ENCODE measurements around the gene PITPNC1.
A peak's percentile ranks its signal among the peaks of the same experiment; 100 is the strongest.
"Not testable (repeated sequence)": the region's sequence is repeated elsewhere in the genome, so short reads cannot be mapped to it uniquely, and the experiment has no call there.

Gene PITPNC1

GRCh38 chr17:67372751-67373150 lies 4.3 kb upstream of the PITPNC1 start:
- DNase-seq: no peak

- DNase-seq: peak; percentile 86
Observed at GRCh38 chr17:67374329-67375053, 2.6 kb upstream of the PITPNC1 start.

GRCh38 chr17:67375054-67375427 lies 2.0 kb upstream of the PITPNC1 start:
- no peak for DNase-seq

- DNase-seq: no peak
Observed at GRCh38 chr17:67375716-67376115, 1.4 kb upstream of the PITPNC1 start.

GRCh38 chr17:67376415-67376736 lies 705 bp upstream of the PITPNC1 start:
- DNase-seq: no peak

- DNase-seq: peak; percentile 43
Observed at GRCh38 chr17:67377488-67378453, 690 bp downstream of the PITPNC1 start.

- peak; percentile 76 for DNase-seq
Observed at GRCh38 chr17:67378454-67379250, 1.6 kb downstream of the PITPNC1 start.

GRCh38 chr17:67379251-67379630 lies 2.2 kb downstream of the PITPNC1 start:
- DNase-seq: no peak

- no peak for DNase-seq
Observed at GRCh38 chr17:67381929-67382257, 4.8 kb downstream of the PITPNC1 start.

GRCh38 chr17:67385122-67385988 lies 8.3 kb downstream of the PITPNC1 start:
- no peak for DNase-seq

GRCh38 chr17:67386965-67387551 lies 10.0 kb downstream of the PITPNC1 start:
- DNase-seq: peak; percentile 29

GRCh38 chr17:67388536-67388935 lies 11.5 kb downstream of the PITPNC1 start:
- DNase-seq: not testable (repeated sequence)

- no peak for DNase-seq
Observed at GRCh38 chr17:67388986-67389385, 11.9 kb downstream of the PITPNC1 start.

GRCh38 chr17:67390006-67390645 lies 13.0 kb downstream of the PITPNC1 start:
- DNase-seq: no peak

- DNase-seq: peak; percentile 63
Observed at GRCh38 chr17:67390646-67391361, 13.7 kb downstream of the PITPNC1 start.

GRCh38 chr17:67392111-67392510 lies 15.0 kb downstream of the PITPNC1 start:
- DNase-seq: no peak

- DNase-seq: no peak
Observed at GRCh38 chr17:67393809-67394397, 16.8 kb downstream of the PITPNC1 start.

GRCh38 chr17:67399676-67400075 lies 22.6 kb downstream of the PITPNC1 start:
- DNase-seq: no peak

GRCh38 chr17:67400193-67400592 lies 23.1 kb downstream of the PITPNC1 start:
- peak; percentile 30 for DNase-seq

- no peak for DNase-seq
Observed at GRCh38 chr17:67401106-67401505, 24.0 kb downstream of the PITPNC1 start.

All from CD4-positive, alpha-beta T cell treated with Interleukin-15 for 1 hour (primary cell).